Transverse colon (tissue), 4 donors: ENCODE measurements around the gene CYFIP1.

Experiments
- POLR2AphosphoS5 ChIP-seq, 3 donors: sonication (generic); formaldehyde crosslinking; IDR thresholded peaks; one replicate each; pipeline ENCODE4 v1.6.1; 2016; ENCODE audit warnings: antibody characterized with exemption in 3 of 3
- TF ChIP-seq, protein P1 (sequence below), 5 experiments: fragments of 200-600 bp in 3 of 5; fragments of 450-650 bp in 2 of 5; sonication (generic) in 3 of 5; IDR thresholded peaks; 1 replicate in 2 of 5; 2 replicates in 3 of 5; pipeline ENCODE4 v1.5.1; 2016 to 2017; ENCODE audit warnings: antibody characterized with exemption in 5 of 5, inconsistent platforms in 3 of 5, mild to moderate bottlenecking in 2 of 5, moderate library complexity in 1 of 5

DNA sequence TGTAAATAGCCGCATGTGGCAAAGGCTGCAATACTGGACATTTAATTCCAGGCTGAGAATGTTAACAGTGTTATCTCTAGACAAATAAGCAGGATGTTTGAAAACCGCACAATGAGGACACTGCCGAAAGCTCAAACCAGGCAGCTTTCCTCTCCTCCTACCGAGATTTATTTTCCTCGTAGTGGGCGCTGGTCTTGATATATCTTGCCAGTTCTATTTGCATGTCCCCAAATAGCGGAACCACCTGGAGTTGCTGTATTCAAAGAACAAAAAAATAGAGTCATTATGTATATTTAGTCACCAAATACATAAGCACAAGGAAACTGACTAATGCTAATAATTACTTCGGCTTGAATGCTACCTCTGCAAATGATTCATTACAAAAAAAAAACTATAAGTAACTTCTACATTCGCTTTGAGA lies 46.5 kb downstream of the CYFIP1 start:
- TF ChIP-seq, protein P1, sequence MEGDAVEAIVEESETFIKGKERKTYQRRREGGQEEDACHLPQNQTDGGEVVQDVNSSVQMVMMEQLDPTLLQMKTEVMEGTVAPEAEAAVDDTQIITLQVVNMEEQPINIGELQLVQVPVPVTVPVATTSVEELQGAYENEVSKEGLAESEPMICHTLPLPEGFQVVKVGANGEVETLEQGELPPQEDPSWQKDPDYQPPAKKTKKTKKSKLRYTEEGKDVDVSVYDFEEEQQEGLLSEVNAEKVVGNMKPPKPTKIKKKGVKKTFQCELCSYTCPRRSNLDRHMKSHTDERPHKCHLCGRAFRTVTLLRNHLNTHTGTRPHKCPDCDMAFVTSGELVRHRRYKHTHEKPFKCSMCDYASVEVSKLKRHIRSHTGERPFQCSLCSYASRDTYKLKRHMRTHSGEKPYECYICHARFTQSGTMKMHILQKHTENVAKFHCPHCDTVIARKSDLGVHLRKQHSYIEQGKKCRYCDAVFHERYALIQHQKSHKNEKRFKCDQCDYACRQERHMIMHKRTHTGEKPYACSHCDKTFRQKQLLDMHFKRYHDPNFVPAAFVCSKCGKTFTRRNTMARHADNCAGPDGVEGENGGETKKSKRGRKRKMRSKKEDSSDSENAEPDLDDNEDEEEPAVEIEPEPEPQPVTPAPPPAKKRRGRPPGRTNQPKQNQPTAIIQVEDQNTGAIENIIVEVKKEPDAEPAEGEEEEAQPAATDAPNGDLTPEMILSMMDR (IDR thresholded peaks at IDR 0.05) = no peak
- no peak for TF ChIP-seq POLR2AphosphoS5 (IDR thresholded peaks at IDR 0.05)
